OCI-LY7 (cell line): Measurements from ENCODE around the gene DDRGK1. TPM values are rescaled to one million over a fixed set of nuclear protein-coding genes. Genes with fewer than 3 reads are reported as not detected.
"Not testable (repeated sequence)": the region's sequence is repeated elsewhere in the genome, so short reads cannot be mapped to it uniquely, and the experiment has no call there.

Source experiments
- BruUV-seq: library from RNA; stranded (reverse); fragments of 400-500 nt; replicated peaks from 2 replicates; lab custom pipeline; 2021; lab: Mats Ljungman, UMichigan
- CTCF ChIA-PET: fragments of 300-600 bp; sonication (Branson Sonifier 250); formaldehyde crosslinking; loops from one replicate; lab custom pipeline; 2022; ENCODE audit warnings: antibody characterized with exemption; ENCODE audit not compliant: unreplicated experiment; lab: Charles Lee
- POLR2A ChIA-PET: fragments of 300-600 bp; sonication (Branson Sonifier 250); formaldehyde crosslinking; loops from one replicate; lab custom pipeline; 2022; ENCODE audit warnings: antibody characterized with exemption; lab: Charles Lee
- DNase-seq: peaks from one replicate; pipeline ENCODE4 v3.0.0-alpha.2; 2015; ENCODE audit warnings: low spot score
- H2AFZ ChIP-seq: fragments of 200-600 bp; sonication (generic), shearing (Covaris generic); 2 replicates; pipeline ENCODE4 v1.6.1; 2014; ENCODE audit warnings: mild to moderate bottlenecking, antibody characterized with exemption, low read length, moderate library complexity
- H3K27ac ChIP-seq: fragments of 200-600 bp; sonication (generic); 2 replicates; pipeline ENCODE4 v1.5.1; 2014; ENCODE audit warnings: mixed run types, low read depth, mild to moderate bottlenecking, moderate library complexity, low read length, inconsistent platforms; ENCODE audit not compliant: poor library complexity, severe bottlenecking
- H3K36me3 ChIP-seq: fragments of 200-600 bp; sonication (generic); 2 replicates; pipeline ENCODE4 v1.6.1; 2014; ENCODE audit warnings: mild to moderate bottlenecking, antibody characterized with exemption, low read length, moderate library complexity, mixed read lengths; ENCODE audit not compliant: insufficient read depth
- H3K4me1 ChIP-seq: fragments of 200-600 bp; sonication (generic); 2 replicates; pipeline ENCODE4 v1.5.1; 2014; ENCODE audit warnings: mild to moderate bottlenecking, low read length; ENCODE audit not compliant: insufficient read depth, poor library complexity, severe bottlenecking
- H3K4me2 ChIP-seq: fragments of 200-600 bp; sonication (generic); 2 replicates; pipeline ENCODE4 v1.6.1; 2014; ENCODE audit warnings: mild to moderate bottlenecking, low read length
- H3K4me3 ChIP-seq: fragments of 200-600 bp; sonication (generic); 2 replicates; pipeline ENCODE4 v1.5.1; 2014; ENCODE audit warnings: mild to moderate bottlenecking, low read depth, low read length; ENCODE audit not compliant: poor library complexity, severe bottlenecking
- H3K79me2 ChIP-seq: fragments of 200-600 bp; sonication (generic); 2 replicates; pipeline ENCODE4 v1.6.1; 2016; ENCODE audit warnings: low read depth, mild to moderate bottlenecking, low read length, moderate library complexity, mixed read lengths; ENCODE audit not compliant: insufficient read depth
- H3K9me2 ChIP-seq: fragments of 200-600 bp; sonication (generic); 2 replicates; pipeline ENCODE4 v1.6.1; 2016; ENCODE audit warnings: mild to moderate bottlenecking, low read length, mixed read lengths; ENCODE audit not compliant: insufficient read depth
- H3K9me3 ChIP-seq: fragments of 200-600 bp; sonication (generic); 2 replicates; pipeline ENCODE4 v1.6.1; 2014; ENCODE audit warnings: mild to moderate bottlenecking, mixed run types, low read length, mixed read lengths
- H4K20me1 ChIP-seq: fragments of 200-600 bp; sonication (generic); 2 replicates; pipeline ENCODE4 v1.6.1; 2014; ENCODE audit warnings: mild to moderate bottlenecking, antibody characterized with exemption, low read length, moderate library complexity, mixed read lengths; ENCODE audit not compliant: insufficient read depth
- EZH2phosphoT487 ChIP-seq: fragments of 200-600 bp; sonication (generic); IDR thresholded peaks from 2 replicates; pipeline ENCODE4 v1.6.1; 2018; ENCODE audit warnings: low read depth, borderline replicate concordance, mild to moderate bottlenecking, mixed run types, antibody characterized with exemption, low read length, moderate library complexity, mixed read lengths
- intact Hi-C: fragments of 100-400 bp; cut with micrococcal nuclease; formaldehyde crosslinking; loops from one replicate; pipeline ENCODE4 v1.10.0; 2022; ENCODE audit not compliant: unreplicated experiment
- total RNA-seq, 2 experiments: library from RNA; depleted of rRNA in 1 of 2; stranded (reverse); fragments of >200 nt in 1 of 2; shearing (Covaris generic) in 1 of 2; gene quantifications; 2 replicates each; pipeline ENCODE4 v1.2.3, GENCODE V29; 2014 to 2022
- TF ChIP-seq, protein P1 (sequence below): fragments of 200-600 bp; sonication (generic); conservative IDR thresholded peaks from 2 replicates; pipeline ENCODE4 v1.5.1; 2014; ENCODE audit warnings: mild to moderate bottlenecking, antibody characterized with exemption, low read length, moderate library complexity, mixed read lengths

DDRGK1 gene
- total RNA-seq, 2 experiments from 2014 or later: 37.7 to 55.0 TPM

DNA sequence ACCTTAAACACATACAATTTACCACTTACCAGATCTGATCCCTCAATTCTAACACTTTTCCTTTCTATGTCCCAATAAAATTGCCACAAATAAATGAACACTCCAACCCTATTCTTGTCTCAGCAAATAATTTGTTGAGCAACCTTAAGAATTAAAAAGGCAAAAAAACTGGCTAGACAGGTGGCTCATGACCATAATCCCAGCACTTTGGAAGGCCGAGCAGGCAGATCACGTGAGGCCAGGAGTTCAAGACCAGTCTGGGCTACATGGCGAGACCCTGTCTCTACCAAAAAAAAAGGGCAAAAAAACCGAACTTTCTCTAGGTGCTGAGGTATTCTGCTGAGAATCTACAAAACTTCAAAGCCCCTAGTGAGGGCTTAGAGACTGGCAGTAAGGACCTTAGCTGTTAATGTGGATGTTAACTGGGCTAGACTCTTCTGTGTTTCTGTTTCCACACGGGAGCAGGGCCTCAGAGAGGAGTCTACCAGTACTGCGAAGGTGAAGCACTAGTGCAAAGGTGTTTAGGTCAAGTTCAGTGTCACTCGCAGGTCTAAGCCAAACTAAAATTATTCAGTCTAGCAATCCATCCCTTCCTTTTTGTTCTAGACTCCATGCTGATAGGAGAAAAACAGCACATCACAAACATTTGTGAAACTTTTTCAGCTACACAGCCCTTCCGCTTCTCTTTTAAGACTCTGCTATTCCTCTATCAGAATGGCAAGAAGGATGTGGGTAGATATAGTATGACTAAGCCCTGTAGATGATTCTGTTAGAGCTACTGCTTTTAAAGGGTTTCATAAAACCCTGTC is 47.5 kb downstream of the DDRGK1 start:
- Histone ChIP-seq H4K20me1 (peaks cover 22% of the 10 kb centered on the region), H3K4me2 (peak overlapping the region; percentile 94), H3K36me3 (peaks cover 31% of the 10 kb centered on the region), H3K4me1 (peaks cover 44% of the 10 kb centered on the region), H3K9me2 (no peaks in the 10 kb centered on the region), H2AFZ (no peak overlapping the region), H3K79me2 (peaks cover 69% of the 10 kb centered on the region), H3K9me3 (no peaks in the 10 kb centered on the region), H3K27ac (no peak overlapping the region), H3K4me3 (peak overlapping the region; percentile 17)
- TF ChIP-seq EZH2phosphoT487: no peak
- TF ChIP-seq, protein P1, sequence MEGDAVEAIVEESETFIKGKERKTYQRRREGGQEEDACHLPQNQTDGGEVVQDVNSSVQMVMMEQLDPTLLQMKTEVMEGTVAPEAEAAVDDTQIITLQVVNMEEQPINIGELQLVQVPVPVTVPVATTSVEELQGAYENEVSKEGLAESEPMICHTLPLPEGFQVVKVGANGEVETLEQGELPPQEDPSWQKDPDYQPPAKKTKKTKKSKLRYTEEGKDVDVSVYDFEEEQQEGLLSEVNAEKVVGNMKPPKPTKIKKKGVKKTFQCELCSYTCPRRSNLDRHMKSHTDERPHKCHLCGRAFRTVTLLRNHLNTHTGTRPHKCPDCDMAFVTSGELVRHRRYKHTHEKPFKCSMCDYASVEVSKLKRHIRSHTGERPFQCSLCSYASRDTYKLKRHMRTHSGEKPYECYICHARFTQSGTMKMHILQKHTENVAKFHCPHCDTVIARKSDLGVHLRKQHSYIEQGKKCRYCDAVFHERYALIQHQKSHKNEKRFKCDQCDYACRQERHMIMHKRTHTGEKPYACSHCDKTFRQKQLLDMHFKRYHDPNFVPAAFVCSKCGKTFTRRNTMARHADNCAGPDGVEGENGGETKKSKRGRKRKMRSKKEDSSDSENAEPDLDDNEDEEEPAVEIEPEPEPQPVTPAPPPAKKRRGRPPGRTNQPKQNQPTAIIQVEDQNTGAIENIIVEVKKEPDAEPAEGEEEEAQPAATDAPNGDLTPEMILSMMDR: no peak
- ChIA-PET CTCF (no interaction called here), POLR2A (interaction anchor here (0.5 to 1.1 kb wide), 3 partner anchors 8 to 46 kb away, joined by 3 to 4 read pairs (median 3); no protein-coding TSS in a partner anchor)
- no TSS peak for BruUV-seq
- DNase-seq: no peak
- intact Hi-C loops: loop anchor here (5.0 kb wide), 1 partner anchor 45 kb away; the partner anchor contains the start of gene DDRGK1

- H2AFZ ChIP-seq, H3K9me2 ChIP-seq, POLR2A ChIA-PET, H3K4me2 ChIP-seq, DNase-seq, H3K27ac ChIP-seq, intact Hi-C loops, CTCF ChIA-PET, H3K4me3 ChIP-seq, BruUV-seq, H3K9me3 ChIP-seq: not testable (repeated sequence)
- Histone ChIP-seq H3K79me2 (peaks cover 58% of the 10 kb centered on the region), H4K20me1 (peaks cover 17% of the 10 kb centered on the region; the same call in 1 of the 2 replicates), H3K36me3 (peaks cover 59% of the 10 kb centered on the region), H3K4me1 (peaks cover 23% of the 10 kb centered on the region)
Measured at GRCh38 chr20:3152057-3152644, 52.3 kb downstream of the DDRGK1 start.

GRCh38 chr20:3150908-3151307 is 53.6 kb downstream of the DDRGK1 start:
- no peak overlapping the region for H3K27ac ChIP-seq
- ChIA-PET POLR2A (interaction anchor here (0.5 kb wide), 1 partner anchor 73 kb away, joined by 3 read pairs; no protein-coding TSS in a partner anchor), CTCF (interaction anchor here (1.0 kb wide), 1 partner anchor 9 kb away, joined by 3 read pairs; the partner anchor contains the start of genes FASTKD5 and UBOX5)
- H3K9me3 ChIP-seq: no peaks in the 10 kb centered on the region
- H3K4me2 ChIP-seq: no peak overlapping the region
- H3K4me1 ChIP-seq: peaks cover 18% of the 10 kb centered on the region
- H4K20me1 ChIP-seq: peaks cover 9% of the 10 kb centered on the region; the same call in 1 of the 2 replicates
- no peaks in the 10 kb centered on the region for H3K9me2 ChIP-seq
- no TSS peak for BruUV-seq
- H3K36me3 ChIP-seq: peaks cover 64% of the 10 kb centered on the region
- H2AFZ ChIP-seq: no peak overlapping the region
- intact Hi-C loops: no loop called here
- no peak for TF ChIP-seq EZH2phosphoT487
- TF ChIP-seq, protein P1: no peak
- H3K79me2 ChIP-seq: peaks cover 46% of the 10 kb centered on the region; the same call in 1 of the 2 replicates
- H3K4me3 ChIP-seq: no peak overlapping the region
- no peak for DNase-seq
